Fibroblast of pulmonary artery (primary cell): ENCODE results near the gene ANO1.

Source experiments
- DNase-seq: peaks from one replicate; pipeline ENCODE4 v3.0.0-alpha.2; 2010; ENCODE audit warnings: low read depth
- H3K4me3 ChIP-seq: replicated peaks from 2 replicates; pipeline ENCODE4 v1.5.1; 2011; ENCODE audit warnings: low read depth, mild to moderate bottlenecking, control low read depth, low read length, moderate library complexity
- TF ChIP-seq, protein P1 (sequence below): IDR thresholded peaks from 2 replicates; pipeline ENCODE4 v1.5.1; 2011; ENCODE audit warnings: mild to moderate bottlenecking, control low read depth, low read length, inconsistent platforms; ENCODE audit errors: missing control alignments

The ANO1 gene

DNA sequence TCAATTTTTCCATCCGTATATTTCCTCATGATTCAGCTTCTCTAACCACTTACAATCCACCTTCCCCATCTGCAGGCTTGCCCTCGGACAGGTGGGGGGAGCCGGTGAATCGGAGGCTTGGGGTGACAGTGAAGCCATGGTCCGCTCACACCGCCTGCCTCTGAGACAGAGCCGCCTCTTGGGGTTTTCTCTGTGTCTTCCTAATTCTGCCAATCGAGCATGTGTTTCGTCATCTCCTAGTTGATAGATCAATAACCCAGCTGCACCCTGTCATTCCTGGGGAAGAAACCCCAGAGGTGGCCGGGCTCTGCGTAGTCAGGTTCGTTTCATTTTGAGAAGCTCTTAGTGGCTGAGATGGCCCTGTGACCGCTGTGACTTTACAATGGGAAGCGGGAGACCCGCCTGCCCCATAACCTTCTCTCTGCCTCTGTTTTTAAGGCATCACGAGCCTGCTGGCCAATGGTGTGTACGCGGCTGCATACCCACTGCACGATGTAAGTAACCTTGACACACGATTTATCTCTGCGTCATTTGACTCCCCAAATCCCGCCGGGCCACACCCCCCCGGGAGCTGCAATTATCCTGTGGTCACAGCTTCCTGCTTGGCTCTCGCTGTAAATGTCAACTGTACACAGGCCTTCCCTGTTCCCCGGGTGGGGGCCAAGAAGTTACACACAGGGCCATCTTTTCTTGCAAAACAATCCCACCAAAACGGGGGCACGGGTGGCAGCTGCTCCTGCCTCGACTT, 33.3 kb downstream of the ANO1 start:
- DNase-seq, result peak; percentile 33
- TF ChIP-seq, protein P1, sequence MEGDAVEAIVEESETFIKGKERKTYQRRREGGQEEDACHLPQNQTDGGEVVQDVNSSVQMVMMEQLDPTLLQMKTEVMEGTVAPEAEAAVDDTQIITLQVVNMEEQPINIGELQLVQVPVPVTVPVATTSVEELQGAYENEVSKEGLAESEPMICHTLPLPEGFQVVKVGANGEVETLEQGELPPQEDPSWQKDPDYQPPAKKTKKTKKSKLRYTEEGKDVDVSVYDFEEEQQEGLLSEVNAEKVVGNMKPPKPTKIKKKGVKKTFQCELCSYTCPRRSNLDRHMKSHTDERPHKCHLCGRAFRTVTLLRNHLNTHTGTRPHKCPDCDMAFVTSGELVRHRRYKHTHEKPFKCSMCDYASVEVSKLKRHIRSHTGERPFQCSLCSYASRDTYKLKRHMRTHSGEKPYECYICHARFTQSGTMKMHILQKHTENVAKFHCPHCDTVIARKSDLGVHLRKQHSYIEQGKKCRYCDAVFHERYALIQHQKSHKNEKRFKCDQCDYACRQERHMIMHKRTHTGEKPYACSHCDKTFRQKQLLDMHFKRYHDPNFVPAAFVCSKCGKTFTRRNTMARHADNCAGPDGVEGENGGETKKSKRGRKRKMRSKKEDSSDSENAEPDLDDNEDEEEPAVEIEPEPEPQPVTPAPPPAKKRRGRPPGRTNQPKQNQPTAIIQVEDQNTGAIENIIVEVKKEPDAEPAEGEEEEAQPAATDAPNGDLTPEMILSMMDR, result no peak
- no peak overlapping the region for H3K4me3 ChIP-seq

- DNase-seq, result no peak
- H3K4me3 ChIP-seq, result no peak overlapping the region
- TF ChIP-seq, protein P1, result no peak
Observed at GRCh38 chr11:70112017-70112434, 33.9 kb downstream of the ANO1 start.

- no peak overlapping the region for H3K4me3 ChIP-seq
- TF ChIP-seq, protein P1, result no peak
Observed at GRCh38 chr11:70113801-70114200, 35.7 kb downstream of the ANO1 start.

GRCh38 chr11:70115778-70116177, 37.7 kb downstream of the ANO1 start:
- no peak overlapping the region for H3K4me3 ChIP-seq
- DNase-seq, result no peak
- TF ChIP-seq, protein P1, result no peak

More at GRCh38 chr11:70113801-70114200, 35.7 kb downstream of the ANO1 start:
- no peak for DNase-seq

GRCh38 chr11:70116386-70117065, 38.4 kb downstream of the ANO1 start:
- no peak for DNase-seq
- TF ChIP-seq, protein P1, result no peak
- H3K4me3 ChIP-seq, result no peak overlapping the region

DNA sequence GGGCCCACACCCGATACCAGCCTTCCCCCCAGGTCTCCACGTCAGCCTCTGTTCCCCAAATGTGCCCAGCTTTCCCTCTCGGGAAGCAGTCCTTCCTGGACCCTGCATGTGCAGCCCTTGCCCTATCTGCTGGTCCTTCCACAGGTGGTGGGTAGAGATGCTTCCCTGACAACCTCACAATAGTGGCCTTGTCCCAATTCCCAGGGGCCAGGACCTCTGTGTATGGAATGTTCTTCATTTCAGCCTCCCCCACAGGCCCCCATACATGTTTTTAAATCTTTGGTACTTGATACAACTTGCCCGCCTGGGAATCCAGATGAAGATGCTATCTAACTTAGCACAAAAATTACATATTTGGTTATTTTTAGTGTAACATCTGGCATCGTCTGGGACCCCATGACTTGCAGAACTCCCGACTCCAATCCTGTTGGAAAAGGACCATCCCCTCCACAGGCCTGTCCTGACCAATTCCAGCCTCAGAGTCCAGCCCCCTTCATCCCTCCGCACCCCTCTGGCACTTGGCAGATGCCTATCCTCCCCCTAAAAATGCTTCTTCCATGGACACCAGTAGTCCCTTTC, 39.5 kb downstream of the ANO1 start:
- TF ChIP-seq, protein P1, result no peak
- no peak overlapping the region for H3K4me3 ChIP-seq
- DNase-seq, result no peak
